ENCODE results near the gene SSTR3. TPM values are rescaled to one million over a fixed set of nuclear protein-coding genes. Genes with fewer than 3 reads are reported as not detected.
"Not testable (repeated sequence)": the region's sequence is repeated elsewhere in the genome, so short reads cannot be mapped to it uniquely, and the experiment has no call there.

SSTR3 gene
- total RNA-seq, 4 donors from 2014 or later: 0.11 to 0.24 (median 0.13) TPM; not detected in 1

DNA sequence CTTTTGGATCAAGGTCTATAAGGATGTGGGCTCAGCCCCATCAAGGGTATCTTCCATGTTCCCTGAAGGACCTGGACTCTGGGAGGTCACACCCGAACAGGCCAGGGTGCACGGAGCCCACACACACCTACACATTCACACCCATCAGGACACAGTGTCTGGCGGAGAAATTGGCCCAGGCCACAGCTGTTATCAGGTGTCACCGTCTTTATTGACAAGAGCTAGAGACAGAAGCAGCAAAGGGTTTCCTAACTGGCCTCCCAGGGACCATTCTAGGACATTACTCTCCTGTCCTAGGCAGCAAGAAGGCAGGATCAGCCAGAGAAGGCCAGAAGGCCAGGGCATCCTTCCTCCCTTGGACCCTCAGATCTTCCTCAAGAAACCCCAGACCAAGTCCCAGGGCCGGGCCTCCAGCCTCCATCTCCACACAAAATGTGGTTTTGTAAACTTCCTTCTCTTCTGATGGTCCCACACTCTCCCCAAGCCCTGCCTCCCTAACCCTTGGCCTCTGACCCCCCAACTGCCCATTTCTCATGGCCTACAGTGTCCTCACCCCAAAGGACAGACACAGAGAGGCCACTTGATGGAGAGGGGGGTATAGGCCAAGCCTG, 8.1 kb downstream of the SSTR3 start:
- Histone ChIP-seq H3K4me3 (replicated peaks in 1 of 3) (no peak overlapping the region), H3K27me3 (no peaks in the 10 kb centered on the region), H3K27ac (no peak overlapping the region), H3K9me3 (no peaks in the 10 kb centered on the region), H3K36me3 (no peaks in the 10 kb centered on the region), H3K4me1 (peaks cover 4 to 5% of the 10 kb centered on the region in 2 donors)
- WGBS, 2 donors: 93 to 95% methylated on average over 2 to 5 of the region's 5 CpGs
- no peak for DNase-seq
- intact Hi-C loops (cut with DNase I): loop anchor here (2.0 kb wide), 1 partner anchor 123 kb away; no protein-coding TSS in a partner anchor
- TF ChIP-seq, protein P1, sequence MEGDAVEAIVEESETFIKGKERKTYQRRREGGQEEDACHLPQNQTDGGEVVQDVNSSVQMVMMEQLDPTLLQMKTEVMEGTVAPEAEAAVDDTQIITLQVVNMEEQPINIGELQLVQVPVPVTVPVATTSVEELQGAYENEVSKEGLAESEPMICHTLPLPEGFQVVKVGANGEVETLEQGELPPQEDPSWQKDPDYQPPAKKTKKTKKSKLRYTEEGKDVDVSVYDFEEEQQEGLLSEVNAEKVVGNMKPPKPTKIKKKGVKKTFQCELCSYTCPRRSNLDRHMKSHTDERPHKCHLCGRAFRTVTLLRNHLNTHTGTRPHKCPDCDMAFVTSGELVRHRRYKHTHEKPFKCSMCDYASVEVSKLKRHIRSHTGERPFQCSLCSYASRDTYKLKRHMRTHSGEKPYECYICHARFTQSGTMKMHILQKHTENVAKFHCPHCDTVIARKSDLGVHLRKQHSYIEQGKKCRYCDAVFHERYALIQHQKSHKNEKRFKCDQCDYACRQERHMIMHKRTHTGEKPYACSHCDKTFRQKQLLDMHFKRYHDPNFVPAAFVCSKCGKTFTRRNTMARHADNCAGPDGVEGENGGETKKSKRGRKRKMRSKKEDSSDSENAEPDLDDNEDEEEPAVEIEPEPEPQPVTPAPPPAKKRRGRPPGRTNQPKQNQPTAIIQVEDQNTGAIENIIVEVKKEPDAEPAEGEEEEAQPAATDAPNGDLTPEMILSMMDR (IDR thresholded peaks at IDR 0.05): no peak
- TF ChIP-seq POLR2A (IDR thresholded peaks at IDR 0.05): no peak

DNA sequence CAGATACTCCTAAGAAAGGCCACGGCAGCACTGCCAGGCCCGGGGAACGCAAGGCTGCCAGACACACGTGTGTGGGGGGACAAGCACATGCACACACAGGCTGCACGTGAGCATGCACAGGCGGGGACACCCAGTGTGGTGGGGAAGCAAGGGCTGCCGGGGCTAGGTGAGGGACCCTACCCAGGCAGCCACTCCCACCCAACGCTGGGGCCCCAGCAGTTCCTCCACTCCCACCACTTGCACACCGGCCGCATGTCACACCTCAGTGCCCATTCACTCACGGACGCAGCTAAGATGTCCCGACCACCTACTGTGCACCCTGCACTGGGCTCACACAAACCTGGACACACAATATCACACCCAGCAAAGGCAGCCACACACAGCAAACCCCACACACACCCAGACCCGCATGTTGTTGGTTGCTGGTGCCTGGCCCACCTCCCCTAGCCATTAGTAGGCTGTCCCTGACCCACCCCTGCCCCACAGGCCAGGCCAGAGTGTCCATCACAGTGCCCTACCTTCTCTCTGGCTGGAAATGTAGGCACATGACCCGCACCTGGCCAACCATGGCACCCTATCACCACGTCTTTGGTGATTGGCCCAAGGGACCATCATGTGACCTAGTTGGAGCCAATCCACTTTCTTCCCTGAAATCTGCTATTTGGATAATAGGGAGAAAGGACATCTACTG, 8.8 kb downstream of the SSTR3 start:
- H3K36me3 ChIP-seq: no peaks in the 10 kb centered on the region
- H3K4me1 ChIP-seq: peaks cover 4 to 5% of the 10 kb centered on the region in 2 donors
- no peak overlapping the region for H3K27ac ChIP-seq
- H3K4me3 ChIP-seq (replicated peaks in 1 of 3): no peak overlapping the region
- no peaks in the 10 kb centered on the region for H3K9me3 ChIP-seq
- no peak for TF ChIP-seq POLR2A (IDR thresholded peaks at IDR 0.05)
- TF ChIP-seq, protein P1 (IDR thresholded peaks at IDR 0.05): no peak
- no peaks in the 10 kb centered on the region for H3K27me3 ChIP-seq
- no peak for DNase-seq
- WGBS, 2 donors: 71% methylated on average over 5 to 14 of the region's 16 CpGs
- intact Hi-C loops (cut with DNase I): loop anchor here (2.0 kb wide), 1 partner anchor 123 kb away; no protein-coding TSS in a partner anchor

DNA sequence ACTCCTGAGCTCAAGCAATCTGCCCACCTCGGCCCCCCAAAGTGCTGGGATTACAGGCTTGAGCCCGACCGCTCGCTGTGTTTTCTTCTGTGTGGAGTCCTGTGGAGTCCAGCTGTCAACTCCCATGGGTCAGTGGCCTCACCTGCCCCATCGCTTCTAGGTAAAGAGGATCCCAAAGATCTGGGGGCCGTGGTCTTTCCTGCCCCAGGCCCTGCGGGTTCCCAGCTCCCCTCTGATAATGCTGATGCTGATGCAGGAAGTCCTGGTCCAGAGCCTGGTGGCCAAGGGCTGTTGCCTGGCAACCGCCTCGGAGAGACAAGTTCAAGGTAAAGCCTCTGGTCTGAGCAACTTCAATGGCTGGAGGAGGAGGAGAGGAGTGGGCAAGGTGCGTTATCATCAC, 9.6 kb downstream of the SSTR3 start:
- DNase-seq: no peak
- Histone ChIP-seq H3K9me3 (no peaks in the 10 kb centered on the region), H3K27me3 (no peaks in the 10 kb centered on the region), H3K27ac (no peak overlapping the region), H3K4me1 (peaks cover 11 to 12% of the 10 kb centered on the region in 2 donors), H3K4me3 (replicated peaks in 1 of 3) (no peak overlapping the region), H3K36me3 (no peaks in the 10 kb centered on the region)
- no peak for TF ChIP-seq POLR2A (IDR thresholded peaks at IDR 0.05)
- TF ChIP-seq, protein P1 (IDR thresholded peaks at IDR 0.05): no peak
- WGBS, 2 donors: 84 to 92% methylated on average over 9 to 10 of the region's 10 CpGs
- intact Hi-C loops (cut with DNase I): no loop called here

DNA sequence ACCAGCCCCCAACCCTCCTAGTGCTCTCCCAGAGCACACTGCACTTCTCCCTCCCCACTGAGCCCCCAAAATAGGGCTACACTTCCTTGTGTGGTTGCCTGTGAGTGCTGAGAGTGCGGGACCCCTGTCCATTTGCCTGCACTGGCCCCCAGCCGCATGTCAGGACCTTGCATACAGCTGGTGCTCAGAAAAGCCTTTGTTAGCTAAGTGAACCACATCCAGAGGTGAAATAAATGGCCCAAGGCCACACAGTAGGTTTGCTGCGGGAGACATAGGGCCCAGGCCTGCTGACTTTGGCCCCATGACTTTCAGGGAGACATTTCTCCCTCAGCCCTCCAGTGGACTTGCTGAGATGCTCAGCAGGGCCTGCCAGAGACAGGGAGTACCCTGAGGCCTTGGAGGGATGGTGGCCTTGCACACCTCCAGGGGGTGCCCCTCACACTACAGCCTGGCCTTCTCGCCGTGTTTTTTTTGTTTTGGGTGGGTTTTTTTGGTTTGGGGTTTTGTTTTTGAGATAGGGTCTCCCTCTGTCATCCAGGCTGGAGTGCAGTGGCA, 10.2 kb downstream of the SSTR3 start:
- Histone ChIP-seq H3K4me3 (replicated peaks in 1 of 3) (no peak overlapping the region), H3K9me3 (no peaks in the 10 kb centered on the region), H3K36me3 (no peaks in the 10 kb centered on the region), H3K27me3 (no peaks in the 10 kb centered on the region), H3K27ac (no peak overlapping the region), H3K4me1 (peaks cover 15 to 18% of the 10 kb centered on the region in 2 donors)
- intact Hi-C loops (cut with DNase I): no loop called here
- DNase-seq: no peak
- WGBS, 2 donors: 90 to 92% methylated on average over 5 of the region's 5 CpGs
- no peak for TF ChIP-seq POLR2A (IDR thresholded peaks at IDR 0.05)
- TF ChIP-seq, protein P1 (IDR thresholded peaks at IDR 0.05): no peak

DNA sequence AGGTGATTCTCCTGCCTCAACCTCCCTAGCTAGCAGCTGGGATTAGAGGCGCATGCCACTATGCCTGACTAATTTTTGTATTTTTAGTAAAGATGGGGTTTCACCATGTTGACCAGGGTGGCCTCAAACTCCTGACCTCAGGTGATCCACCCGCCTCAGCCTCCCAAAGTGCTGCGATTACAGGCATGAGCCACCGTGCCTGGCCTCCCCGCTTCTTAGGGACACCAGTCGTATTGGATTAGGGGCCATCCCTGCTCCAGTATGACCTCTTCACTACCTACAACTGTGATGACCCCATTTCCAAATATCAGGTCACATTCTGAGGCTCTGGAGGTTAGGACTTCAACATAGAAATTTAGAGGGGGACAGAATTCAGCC, 10.8 kb downstream of the SSTR3 start:
- not testable (repeated sequence) for H3K27me3 ChIP-seq; H3K9me3 ChIP-seq; H3K4me3 ChIP-seq (replicated peaks in 1 of 3); H3K36me3 ChIP-seq; DNase-seq; H3K27ac ChIP-seq
- peaks cover 22 to 25% of the 10 kb centered on the region in 2 donors for H3K4me1 ChIP-seq
- intact Hi-C loops (cut with DNase I): loop anchor here (2.0 kb wide), 1 partner anchor 37 kb away; no protein-coding TSS in a partner anchor
- 86 to 89% methylated on average over 6 of the region's 6 CpGs for WGBS, 2 donors
